ENCODE data around the gene CDH23.

The CDH23 gene

GRCh38 chr10:71716426-71716825 lies 319.7 kb downstream of the CDH23 start:
- no peak for DNase-seq

- no peak for DNase-seq
Observed at GRCh38 chr10:71717056-71717455, 320.3 kb downstream of the CDH23 start.

GRCh38 chr10:71717551-71717951 lies 320.8 kb downstream of the CDH23 start:
- DNase-seq = no peak

GRCh38 chr10:71718165-71718698 lies 321.5 kb downstream of the CDH23 start:
- no peak for DNase-seq

- DNase-seq = no peak
Observed at GRCh38 chr10:71719042-71719441, 322.3 kb downstream of the CDH23 start.

GRCh38 chr10:71719464-71720201 lies 322.9 kb downstream of the CDH23 start, which contains the start of gene C10orf105:
Gene C10orf105 (minus strand): TSS chr10:71719778. CDS start chr10:71716337, 3,441 bp downstream.
- no peak for DNase-seq

GRCh38 chr10:71720288-71720687 lies 323.6 kb downstream of the CDH23 start:
- DNase-seq = no peak

GRCh38 chr10:71721313-71721712 lies 324.6 kb downstream of the CDH23 start:
- no peak for DNase-seq

- DNase-seq = no peak
Observed at GRCh38 chr10:71722849-71723248, 326.1 kb downstream of the CDH23 start.

- DNase-seq = no peak
Observed at GRCh38 chr10:71723311-71723710, 326.6 kb downstream of the CDH23 start.

- no peak for DNase-seq
Observed at GRCh38 chr10:71724539-71724938, 327.8 kb downstream of the CDH23 start.

- DNase-seq = no peak
Observed at GRCh38 chr10:71725249-71725648, 328.5 kb downstream of the CDH23 start.

- DNase-seq = no peak
Observed at GRCh38 chr10:71725998-71726579, 329.4 kb downstream of the CDH23 start.

GRCh38 chr10:71726580-71727104 lies 329.9 kb downstream of the CDH23 start:
- DNase-seq = no peak

GRCh38 chr10:71727105-71727737 lies 330.5 kb downstream of the CDH23 start:
- DNase-seq = no peak

- DNase-seq = no peak
Observed at GRCh38 chr10:71727738-71728737, 331.3 kb downstream of the CDH23 start.

- no peak for DNase-seq
Observed at GRCh38 chr10:71729161-71729636, 332.5 kb downstream of the CDH23 start.

- DNase-seq = no peak
Observed at GRCh38 chr10:71731791-71732190, 335.1 kb downstream of the CDH23 start.

- no peak for DNase-seq
Observed at GRCh38 chr10:71734797-71735196, 338.1 kb downstream of the CDH23 start.

GRCh38 chr10:71735709-71736569 lies 339.2 kb downstream of the CDH23 start:
- no peak for DNase-seq

GRCh38 chr10:71736570-71736952 lies 339.8 kb downstream of the CDH23 start:
- DNase-seq = no peak
